ENCODE results near the gene MGST3. TPM values are rescaled to one million over a fixed set of nuclear protein-coding genes. Genes with fewer than 3 reads are reported as not detected.
"Not testable (repeated sequence)": the region's sequence is repeated elsewhere in the genome, so short reads cannot be mapped to it uniquely, and the experiment has no call there.

Gene MGST3
- polyA plus RNA-seq, 1 donor: 148 TPM

GRCh38 chr1:165697491-165697880, 66.5 kb downstream of the MGST3 start:
- no CpG with 5 or more reads among the region's 8 CpGs for WGBS (ENCODE audit: insufficient coverage, low lambda C conversion rate)
- Histone ChIP-seq H3K27me3 (ENCODE audit: control insufficient read depth, insufficient read depth, low read length) (no peaks in the 10 kb centered on the region), H3K9me3 (ENCODE audit: control insufficient read depth, low read depth, low read length) (peaks cover 2% of the 10 kb centered on the region), H3K4me3 (ENCODE audit: low read length) (peak overlapping the region; percentile 89), H3K4me1 (ENCODE audit: control insufficient read depth, insufficient read depth, low read length) (no peaks in the 10 kb centered on the region), H3K36me3 (ENCODE audit: control insufficient read depth, insufficient read depth, low read length) (no peaks in the 10 kb centered on the region), H3K27ac (ENCODE audit: low read length) (peak overlapping the region; percentile 93)
- no peak for DNase-seq

- Histone ChIP-seq H3K4me1 (ENCODE audit: control insufficient read depth, insufficient read depth, low read length) (no peaks in the 10 kb centered on the region), H3K27ac (ENCODE audit: low read length) (peak within 1 kb of the TSS; percentile 93), H3K4me3 (ENCODE audit: low read length) (peak within 1 kb of the TSS; percentile 89), H3K9me3 (ENCODE audit: control insufficient read depth, low read depth, low read length) (peaks cover 2% of the 10 kb centered on the region), H3K36me3 (ENCODE audit: control insufficient read depth, insufficient read depth, low read length) (no peaks in the 10 kb centered on the region), H3K27me3 (ENCODE audit: control insufficient read depth, insufficient read depth, low read length) (no peaks in the 10 kb centered on the region)
- no CpG with 5 or more reads among the region's 65 CpGs for WGBS (ENCODE audit: insufficient coverage, low lambda C conversion rate)
- peak; percentile 43 to 88 for DNase-seq
Observed at GRCh38 chr1:165697881-165698760, 67.1 kb downstream of the MGST3 start, which contains the start of gene ALDH9A1. Gene ALDH9A1 (minus strand): TSS chr1:165698562. CDS start chr1:165698558, 4 bp downstream.

- DNase-seq: no peak
- Histone ChIP-seq H3K27me3 (ENCODE audit: control insufficient read depth, insufficient read depth, low read length) (no peaks in the 10 kb centered on the region), H3K4me3 (ENCODE audit: low read length) (peak overlapping the region; percentile 89), H3K36me3 (ENCODE audit: control insufficient read depth, insufficient read depth, low read length) (no peaks in the 10 kb centered on the region), H3K4me1 (ENCODE audit: control insufficient read depth, insufficient read depth, low read length) (no peaks in the 10 kb centered on the region), H3K9me3 (ENCODE audit: control insufficient read depth, low read depth, low read length) (peaks cover 2% of the 10 kb centered on the region), H3K27ac (ENCODE audit: low read length) (peak overlapping the region; percentile 93)
- WGBS (ENCODE audit: insufficient coverage, low lambda C conversion rate): no CpG with 5 or more reads among the region's 7 CpGs
Observed at GRCh38 chr1:165698761-165699052, 67.7 kb downstream of the MGST3 start.

- Histone ChIP-seq H3K27ac (ENCODE audit: low read length) (no peak overlapping the region), H3K4me1 (ENCODE audit: control insufficient read depth, insufficient read depth, low read length) (no peaks in the 10 kb centered on the region), H3K27me3 (ENCODE audit: control insufficient read depth, insufficient read depth, low read length) (no peaks in the 10 kb centered on the region), H3K36me3 (ENCODE audit: control insufficient read depth, insufficient read depth, low read length) (no peaks in the 10 kb centered on the region), H3K4me3 (ENCODE audit: low read length) (no peak overlapping the region), H3K9me3 (ENCODE audit: control insufficient read depth, low read depth, low read length) (peaks cover 2% of the 10 kb centered on the region)
- DNase-seq: no peak
- no CpG with 5 or more reads among the region's 3 CpGs for WGBS (ENCODE audit: insufficient coverage, low lambda C conversion rate)
Observed at GRCh38 chr1:165699577-165699976, 68.5 kb downstream of the MGST3 start.

- H3K4me1 ChIP-seq (ENCODE audit: control insufficient read depth, insufficient read depth, low read length); DNase-seq; H3K36me3 ChIP-seq (ENCODE audit: control insufficient read depth, insufficient read depth, low read length); H3K9me3 ChIP-seq (ENCODE audit: control insufficient read depth, low read depth, low read length); H3K27me3 ChIP-seq (ENCODE audit: control insufficient read depth, insufficient read depth, low read length); H3K27ac ChIP-seq (ENCODE audit: low read length); H3K4me3 ChIP-seq (ENCODE audit: low read length): not testable (repeated sequence)
- no CpG with 5 or more reads among the region's 7 CpGs for WGBS (ENCODE audit: insufficient coverage, low lambda C conversion rate)
Observed at GRCh38 chr1:165701922-165702321, 70.9 kb downstream of the MGST3 start.

- no CpG with 5 or more reads among the region's 2 CpGs for WGBS (ENCODE audit: insufficient coverage, low lambda C conversion rate)
- no peak for DNase-seq
- H3K27ac ChIP-seq (ENCODE audit: low read length): no peak overlapping the region
- H3K9me3 ChIP-seq (ENCODE audit: control insufficient read depth, low read depth, low read length): no peaks in the 10 kb centered on the region
- H3K36me3 ChIP-seq (ENCODE audit: control insufficient read depth, insufficient read depth, low read length): no peaks in the 10 kb centered on the region
- no peaks in the 10 kb centered on the region for H3K27me3 ChIP-seq (ENCODE audit: control insufficient read depth, insufficient read depth, low read length)
- H3K4me3 ChIP-seq (ENCODE audit: low read length): no peak overlapping the region
- H3K4me1 ChIP-seq (ENCODE audit: control insufficient read depth, insufficient read depth, low read length): no peaks in the 10 kb centered on the region
Observed at GRCh38 chr1:165703648-165704047, 72.6 kb downstream of the MGST3 start.

Other genes starting within 250 kb of the MGST3 start
- gene RXRG, start 186.1 kb upstream of the MGST3 start, polyA plus RNA-seq: 1.5 TPM
- not detected for gene LRRC52, start 87.2 kb upstream of the MGST3 start, polyA plus RNA-seq
- gene ALDH9A1, start 67.3 kb downstream of the MGST3 start, polyA plus RNA-seq: 66.6 TPM
- 116 TPM for gene TMCO1, start 137.6 kb downstream of the MGST3 start, polyA plus RNA-seq
- gene UCK2, start 196.4 kb downstream of the MGST3 start, polyA plus RNA-seq: 22.5 TPM